Stimulated activated CD4-positive, alpha-beta T cell treated with anti-CD3 and anti-CD28 coated beads, Interleukin-2, amount 100 ng/mL, for 48 hours (primary cell): ENCODE measurements around the gene UGT3A2.
"Not testable (repeated sequence)": the region's sequence is repeated elsewhere in the genome, so short reads cannot be mapped to it uniquely, and the experiment has no call there.

Experiments
- DNase-seq, 2 donors: peaks; one replicate each; pipeline ENCODE4 v3.0.0-alpha.2; 2020

The UGT3A2 gene

DNA sequence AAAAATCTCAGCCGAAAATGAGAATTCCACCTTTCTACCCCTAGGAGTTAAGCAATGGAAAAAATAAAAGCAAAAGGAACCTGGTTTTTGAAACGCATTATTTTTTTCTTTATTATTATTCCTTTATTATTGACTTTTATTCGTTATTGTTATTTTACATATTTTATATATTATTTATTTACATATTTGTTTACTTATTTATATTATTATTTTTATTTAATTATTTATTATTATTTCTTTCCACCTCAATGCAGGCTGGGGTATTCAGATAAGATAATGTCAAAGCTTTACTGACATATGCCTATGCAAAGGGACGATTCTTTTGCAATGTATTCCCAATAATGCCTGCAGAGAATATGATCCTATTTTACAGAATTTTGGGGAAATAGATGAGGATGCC, 16.7 kb downstream of the UGT3A2 start:
- no peak for DNase-seq

DNA sequence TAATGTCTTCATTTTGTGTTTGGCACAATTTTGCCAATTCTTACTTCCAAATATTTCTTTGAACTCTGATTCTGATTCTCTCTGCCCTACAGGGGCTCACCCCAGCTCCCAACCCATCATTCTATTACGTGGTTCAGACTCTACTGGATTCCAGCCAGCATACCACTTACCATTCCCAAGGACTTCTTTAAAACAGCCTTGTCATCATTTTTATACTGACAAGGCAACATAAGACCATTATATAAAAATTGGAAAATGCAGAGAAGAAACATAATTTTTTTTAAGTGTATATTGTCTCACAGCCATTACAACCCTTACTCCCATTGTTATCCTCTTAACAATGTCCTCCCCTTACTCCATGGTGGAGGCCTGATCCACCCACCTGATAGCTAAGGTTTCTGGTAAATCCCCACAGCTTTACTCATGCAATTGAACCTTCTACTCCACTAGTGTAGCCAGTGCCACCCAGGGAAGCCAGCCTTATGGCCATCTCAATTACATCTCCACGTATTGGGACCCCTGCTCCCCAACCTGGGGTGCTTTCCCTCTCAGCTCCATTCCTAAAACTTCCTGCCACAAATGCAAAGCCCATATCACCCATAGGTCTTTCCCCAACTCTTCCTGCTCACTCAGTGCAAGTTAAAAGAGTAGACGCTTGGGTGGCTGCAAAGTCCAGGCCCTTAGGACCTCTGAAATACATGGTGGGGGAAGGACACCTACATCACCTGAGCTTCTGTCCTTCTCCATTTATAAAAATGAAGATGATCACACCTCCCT, 19.1 kb downstream of the UGT3A2 start:
- no peak for DNase-seq

DNA sequence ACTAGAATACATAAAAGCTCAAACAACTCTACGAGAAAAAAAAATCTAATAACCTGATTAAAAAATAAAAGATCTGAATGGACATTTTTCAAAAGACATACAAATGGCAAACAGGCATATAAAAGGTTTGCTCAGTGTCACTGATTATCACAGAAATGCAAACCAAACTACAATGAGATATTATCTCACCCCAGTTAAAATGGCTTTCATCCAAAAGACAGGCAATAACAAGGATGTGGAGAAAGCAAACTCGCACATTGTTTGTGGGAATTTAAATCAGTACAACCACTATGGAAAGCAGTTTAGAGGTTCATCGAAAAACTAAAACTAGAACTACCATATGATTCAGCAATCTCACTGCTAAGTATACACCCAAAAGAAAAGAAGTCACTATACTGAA, 20.8 kb downstream of the UGT3A2 start:
- DNase-seq, result no peak

DNA sequence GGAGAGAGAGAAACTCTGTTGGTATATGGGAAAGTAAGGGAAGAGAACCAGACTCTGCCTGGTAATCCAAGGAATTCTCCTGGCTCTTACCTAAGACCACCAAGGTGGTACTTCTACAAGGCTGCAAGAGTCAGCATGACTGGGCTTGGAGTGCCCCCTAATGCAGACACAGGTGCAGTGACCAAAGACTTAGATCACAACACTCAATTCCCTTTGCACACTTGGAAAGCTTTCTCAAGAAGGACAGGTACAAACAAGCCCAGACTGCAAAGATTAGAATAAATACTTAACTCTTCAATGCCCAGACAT, 25.2 kb downstream of the UGT3A2 start:
- no peak for DNase-seq

DNA sequence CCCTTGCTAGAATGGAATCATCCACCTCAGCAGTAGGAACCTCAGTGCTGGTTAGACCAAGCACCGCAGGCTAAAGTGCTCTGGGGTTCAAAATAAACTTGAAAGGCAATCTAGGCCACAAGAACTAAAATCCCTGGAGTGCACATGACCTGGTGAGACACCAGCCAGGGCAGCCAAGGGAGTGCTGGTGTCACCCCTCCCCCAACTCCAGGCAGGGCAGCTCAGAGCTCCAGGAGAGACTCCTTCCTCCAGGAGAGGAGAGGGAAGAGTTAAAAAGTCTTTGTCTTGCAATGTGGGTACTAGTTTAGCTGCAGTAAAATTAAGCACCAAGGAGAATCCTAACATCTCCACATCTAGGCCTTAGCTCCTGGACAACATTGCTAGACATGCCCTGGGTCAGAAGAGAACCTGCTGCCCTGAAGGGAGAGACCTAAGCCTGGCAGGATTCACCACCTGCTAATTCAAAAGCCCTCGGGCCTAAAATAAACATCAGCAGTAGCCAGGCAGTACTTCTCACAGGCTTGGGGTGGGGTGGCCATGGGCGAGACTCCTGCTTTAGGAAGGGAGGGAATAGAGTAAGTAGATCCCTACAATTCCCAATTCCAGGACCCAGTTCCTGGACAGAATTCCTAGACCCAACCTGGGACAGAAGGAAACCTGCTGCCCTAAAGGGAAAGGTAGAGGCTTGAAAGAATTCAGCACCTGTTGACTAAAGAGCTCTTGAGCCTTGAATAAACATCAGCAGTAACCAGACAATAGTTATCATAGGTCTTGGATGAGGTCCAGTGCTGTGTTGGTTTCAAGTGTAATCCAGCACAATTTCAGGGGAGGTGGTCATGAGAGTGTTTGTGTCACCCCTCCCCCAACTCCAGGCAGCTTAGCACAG, 25.8 kb downstream of the UGT3A2 start:
- no peak for DNase-seq

DNA sequence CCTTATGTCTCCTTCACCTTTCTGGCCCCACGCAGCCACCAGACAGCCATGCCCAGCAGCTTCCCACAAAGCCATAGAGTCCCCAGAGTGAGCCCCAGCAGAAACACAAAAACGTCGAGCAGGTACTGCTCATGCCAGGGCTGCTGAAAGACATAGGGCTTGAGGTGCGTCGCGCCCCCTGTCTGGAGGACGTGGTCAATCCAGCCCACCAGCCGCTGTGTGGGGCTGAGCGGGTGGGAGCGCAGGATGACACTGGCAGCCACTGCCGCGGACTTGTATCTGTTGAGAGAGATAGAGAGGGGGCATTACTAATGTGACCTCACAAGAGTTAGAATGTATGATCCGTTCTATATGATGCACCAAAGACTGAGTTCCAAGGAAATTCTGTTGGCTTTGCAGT, 31.0 kb downstream of the UGT3A2 start:
- no peak for DNase-seq

DNA sequence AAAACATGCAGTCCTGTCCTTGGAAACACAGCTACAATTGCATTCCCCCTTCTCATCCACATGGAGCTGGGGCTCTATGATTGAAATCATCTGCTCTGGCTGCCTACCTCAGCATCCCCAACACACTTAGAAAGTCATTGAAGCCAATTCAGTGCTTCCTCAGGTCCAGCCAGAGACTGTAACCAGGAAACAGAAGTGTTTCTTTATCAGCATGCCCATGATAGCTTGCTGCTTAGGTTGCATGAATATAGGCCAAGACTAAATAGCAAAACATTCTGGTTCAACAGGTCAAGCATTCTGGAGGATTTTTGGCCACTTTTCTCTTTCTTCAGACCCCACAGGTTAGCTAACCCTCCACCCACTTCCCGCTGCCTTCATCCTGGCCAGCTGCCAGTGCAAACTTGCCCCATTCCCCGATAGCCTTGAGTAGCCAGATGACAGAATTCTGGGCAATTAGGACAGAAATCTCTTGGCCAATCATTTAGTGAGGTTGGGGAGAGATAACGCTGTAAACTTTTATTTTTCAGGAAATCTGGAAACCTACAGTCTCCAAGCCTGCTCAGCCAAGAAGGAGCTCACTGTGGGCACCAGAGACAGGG, 32.0 kb downstream of the UGT3A2 start:
- not testable (repeated sequence) for DNase-seq

DNA sequence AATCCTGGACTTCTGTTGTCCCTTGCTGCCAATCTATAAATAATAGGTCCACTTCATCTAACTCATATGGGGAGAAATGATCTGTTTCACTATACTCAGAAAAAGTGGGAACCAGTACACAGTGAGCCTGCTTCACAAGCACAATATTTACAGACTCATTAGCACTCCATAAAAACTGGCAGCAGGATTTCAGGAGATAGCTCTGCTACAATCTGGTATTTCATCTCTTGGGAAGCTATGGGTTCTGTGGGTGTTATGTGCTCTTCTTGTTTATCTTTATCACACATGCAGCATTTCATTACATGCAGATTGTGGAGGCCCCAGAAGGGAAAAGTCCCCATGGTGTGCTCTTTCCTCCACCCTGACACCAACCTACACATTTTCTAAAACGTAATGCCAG, 33.2 kb downstream of the UGT3A2 start:
- no peak for DNase-seq

DNA sequence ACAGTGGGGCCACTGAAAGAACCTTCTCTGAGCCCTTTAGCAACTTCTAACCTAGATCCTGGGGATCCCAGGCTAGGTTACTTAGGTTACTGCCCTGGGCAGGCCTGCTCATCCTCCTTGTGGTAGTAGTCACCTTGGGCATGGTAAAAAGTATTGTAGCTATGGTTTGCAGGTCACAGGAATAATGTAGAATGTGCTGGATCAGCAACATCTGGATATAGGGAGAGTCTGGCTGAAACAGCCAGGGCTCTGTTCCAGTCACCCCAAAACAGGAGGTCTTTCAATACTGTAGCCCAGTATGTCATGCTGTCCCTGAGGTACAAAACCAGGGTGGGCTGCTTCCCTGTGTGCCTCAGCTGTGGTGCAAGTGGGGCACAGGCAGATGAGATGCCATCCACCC, 33.6 kb downstream of the UGT3A2 start:
- no peak for DNase-seq

DNA sequence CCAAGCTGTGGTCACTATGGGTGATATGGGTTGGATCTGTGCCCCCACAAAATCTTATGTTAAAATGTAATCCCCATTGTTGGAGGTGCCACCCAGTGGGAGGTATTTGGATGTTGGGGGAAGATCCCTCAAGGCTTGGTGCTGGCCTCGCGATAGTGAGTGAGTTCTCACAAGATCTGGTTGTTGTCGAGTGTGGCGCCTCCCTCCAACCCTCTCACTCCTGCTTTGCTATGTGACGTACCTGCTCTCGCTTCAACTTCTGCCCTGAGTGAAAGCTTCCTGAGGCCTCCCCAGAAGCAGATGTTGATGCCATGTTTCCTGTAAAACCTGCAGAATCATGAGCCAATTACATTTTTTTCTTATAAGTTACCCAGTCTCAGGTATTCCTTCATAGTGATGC, 35.5 kb downstream of the UGT3A2 start:
- no peak for DNase-seq

DNA sequence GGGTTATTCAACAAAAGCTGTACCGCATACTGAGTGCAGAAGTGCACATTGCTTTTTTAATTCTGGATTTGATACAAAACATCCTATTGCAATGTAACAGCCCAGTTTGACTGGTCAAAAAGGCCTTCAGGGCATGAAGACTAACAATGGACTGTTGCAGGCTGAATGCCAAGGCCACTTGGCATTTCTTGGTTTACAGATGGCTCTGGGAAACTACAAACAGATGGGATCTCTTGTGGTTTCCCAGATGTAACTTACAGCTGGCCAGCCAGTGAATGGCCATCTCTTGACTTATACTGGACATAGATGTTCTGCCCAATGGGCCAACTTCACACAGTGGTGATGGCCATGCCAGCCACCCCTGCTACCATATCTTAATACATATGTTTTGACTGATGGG, 36.8 kb downstream of the UGT3A2 start:
- DNase-seq, result no peak

DNA sequence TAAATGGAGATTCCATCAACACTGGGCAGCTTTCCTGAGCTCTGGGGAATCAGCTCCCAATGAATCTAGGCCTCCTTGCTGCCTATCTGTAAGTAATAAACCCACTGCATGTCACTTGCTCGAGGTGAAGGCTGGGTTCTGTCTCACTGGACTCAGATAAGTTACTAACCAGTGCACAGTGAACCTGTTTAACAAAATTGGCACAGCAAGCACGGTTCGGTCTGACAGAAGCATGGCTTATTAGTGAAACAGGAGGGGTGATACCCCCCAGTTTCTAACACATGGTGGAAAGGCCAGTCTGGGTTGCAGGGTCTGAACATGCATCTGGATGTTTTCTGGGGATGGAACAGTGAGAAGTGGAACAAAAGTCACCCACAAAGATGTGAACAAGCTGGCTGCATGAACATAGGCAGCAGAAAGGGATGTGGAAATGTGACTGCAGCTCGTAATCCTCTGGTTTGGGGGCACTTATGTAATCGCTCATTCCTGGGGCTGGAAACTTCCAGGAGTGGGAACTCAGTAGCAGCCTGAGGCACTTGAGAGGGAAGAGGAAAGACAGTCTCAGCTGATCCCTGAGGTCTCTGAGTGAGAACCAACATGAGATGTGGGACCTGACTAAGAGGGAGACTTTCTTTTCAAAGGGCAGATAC, 37.7 kb downstream of the UGT3A2 start:
- no peak for DNase-seq

DNA sequence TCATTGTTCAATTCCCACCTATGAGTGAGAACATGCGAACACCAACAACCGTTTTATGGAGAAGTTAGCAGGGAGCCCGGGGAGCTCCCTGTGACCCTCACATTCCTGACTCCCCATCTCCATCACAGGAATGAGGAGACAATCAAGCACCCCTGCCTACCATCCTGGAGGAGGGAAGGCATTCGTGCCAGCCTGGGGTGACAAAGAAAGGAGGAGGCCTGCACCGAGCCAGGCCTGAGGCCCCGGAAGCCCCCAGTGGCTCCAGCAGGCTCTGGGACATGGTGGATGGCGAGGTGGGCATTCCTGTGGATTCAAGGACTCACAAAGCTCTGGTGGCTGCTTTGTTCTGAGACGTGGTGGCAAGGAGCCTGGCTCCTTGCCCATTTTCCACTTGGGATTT, 39.0 kb downstream of the UGT3A2 start:
- no peak for DNase-seq

DNA sequence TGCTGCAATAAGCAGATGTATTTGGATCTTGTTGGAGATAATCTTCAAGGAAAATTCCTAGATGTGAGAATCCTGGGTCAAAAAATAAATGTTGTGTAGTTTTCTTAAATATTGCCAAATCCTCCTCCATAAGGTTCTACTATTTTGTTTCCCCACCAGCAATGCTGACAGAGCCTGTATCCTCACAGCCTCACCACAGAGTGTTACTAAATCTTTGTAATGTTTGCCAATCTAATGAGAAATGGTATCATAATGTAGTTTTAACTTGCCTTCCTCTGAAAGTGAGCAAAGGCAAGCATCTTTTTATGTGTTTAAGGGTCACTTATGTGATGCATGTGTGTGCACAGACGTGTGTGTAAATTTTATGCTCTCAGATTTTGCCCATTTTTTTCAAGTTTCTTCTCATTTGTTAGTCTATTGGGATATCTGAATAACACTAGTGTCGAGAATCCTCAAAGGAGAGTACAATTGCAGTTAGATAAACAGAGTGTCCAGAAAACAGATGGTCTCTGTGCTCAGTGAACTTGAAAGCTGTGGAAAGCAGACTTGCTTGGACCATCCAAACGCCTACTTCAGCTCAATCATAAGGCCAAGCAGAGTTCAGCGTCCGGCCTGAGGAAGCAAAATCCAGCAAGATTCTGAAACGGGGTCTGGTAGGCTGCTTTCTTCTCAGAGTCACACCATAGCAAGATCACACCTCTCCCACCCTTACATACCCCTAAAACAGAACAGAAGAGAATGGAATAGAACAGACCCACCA, 39.8 kb downstream of the UGT3A2 start:
- DNase-seq, result no peak

DNA sequence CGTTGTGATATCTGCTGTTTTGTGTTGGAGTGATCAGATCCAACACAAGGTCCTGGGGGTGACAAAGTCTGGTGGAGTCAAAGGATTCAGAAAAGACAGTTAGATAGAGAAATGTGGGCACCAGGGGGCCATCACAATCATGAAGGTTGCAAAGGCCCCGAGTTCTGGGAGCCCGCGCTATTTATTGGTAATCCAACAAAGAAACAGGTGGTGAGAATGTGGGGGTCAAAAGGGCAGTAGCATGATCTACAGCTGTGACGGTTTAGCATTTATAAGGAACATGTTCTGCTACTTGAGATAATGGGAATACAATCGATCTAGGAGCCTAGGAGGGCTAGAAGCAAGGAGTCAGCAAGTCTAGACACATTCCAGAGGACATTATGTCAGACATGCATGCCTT, 44.4 kb downstream of the UGT3A2 start:
- not testable (repeated sequence) for DNase-seq

DNA sequence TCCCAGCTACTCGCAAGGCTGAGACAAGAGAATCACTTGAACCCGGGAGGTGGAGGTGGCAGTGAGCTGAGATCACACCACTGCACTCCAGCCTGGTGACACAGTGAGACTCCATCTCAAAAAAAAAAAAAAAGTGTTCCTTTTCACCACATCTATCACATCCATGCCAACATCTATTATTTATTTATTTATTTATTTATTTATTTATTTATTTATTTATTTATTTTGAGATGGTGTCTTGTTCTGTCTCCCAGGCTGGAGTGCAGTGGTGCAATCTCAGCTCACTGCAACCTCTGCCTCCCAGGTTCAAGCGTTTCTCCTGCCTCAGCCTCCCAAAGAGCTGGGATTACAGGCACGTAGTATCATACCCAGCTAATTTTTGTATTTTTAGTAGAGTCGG, 47.1 kb downstream of the UGT3A2 start:
- DNase-seq, result not testable (repeated sequence)

DNA sequence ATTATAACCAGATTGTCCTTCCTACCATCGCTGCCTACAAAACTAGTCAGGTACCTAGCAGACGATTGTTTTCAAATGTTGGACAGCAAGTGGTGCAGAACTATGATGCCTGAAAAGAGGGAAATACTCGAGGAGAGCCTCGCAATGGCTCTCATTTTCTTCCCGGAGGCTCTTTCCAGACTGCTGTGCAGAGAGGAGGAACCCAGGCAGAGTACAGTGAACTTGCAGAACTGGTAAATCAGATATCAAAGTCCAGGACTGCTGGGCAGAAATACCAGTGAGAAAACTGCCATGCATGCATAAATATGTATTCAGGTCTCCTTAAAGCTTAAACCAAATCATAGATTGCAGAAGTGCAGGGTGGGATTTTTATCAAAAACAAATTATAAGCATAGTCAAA, 49.1 kb downstream of the UGT3A2 start:
- DNase-seq, result no peak

DNA sequence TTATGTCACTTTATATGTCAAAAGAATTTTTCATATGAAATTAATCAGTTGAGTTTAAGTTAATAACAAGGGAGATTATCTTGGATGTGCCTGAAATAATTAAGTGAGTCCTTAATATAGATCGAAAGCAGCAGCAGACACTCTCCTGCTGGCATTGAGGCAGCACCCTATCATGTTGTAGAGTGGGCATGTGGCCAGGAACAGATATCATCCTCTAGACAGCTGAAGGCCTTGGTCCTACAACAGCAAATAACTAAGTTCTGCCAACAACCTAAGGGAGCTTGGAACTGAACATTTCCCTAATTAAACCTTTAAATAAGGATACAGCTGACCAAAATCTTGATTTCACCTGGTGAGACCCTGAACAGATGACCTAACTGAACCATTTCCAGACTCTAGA, 49.7 kb downstream of the UGT3A2 start:
- DNase-seq, result no peak

DNA sequence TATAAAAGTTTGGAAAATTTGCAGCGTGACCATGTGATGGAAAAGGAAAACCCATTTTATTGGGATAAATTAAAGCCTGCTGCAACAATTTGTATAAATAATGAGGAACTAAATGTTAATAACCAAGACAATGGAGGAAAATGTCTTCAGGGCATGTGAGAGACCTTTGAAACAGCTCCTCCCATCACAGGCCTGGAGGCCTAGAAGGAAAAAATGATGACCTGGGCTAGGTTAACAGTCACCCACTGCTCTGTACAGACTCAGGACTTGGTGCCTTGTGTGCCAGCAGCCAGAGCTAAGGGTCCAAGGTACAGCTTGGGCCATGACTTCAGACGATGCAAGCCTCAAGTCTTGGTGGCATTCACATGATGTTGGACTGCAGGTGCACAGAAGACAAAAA, 53.5 kb downstream of the UGT3A2 start:
- DNase-seq, result no peak

DNA sequence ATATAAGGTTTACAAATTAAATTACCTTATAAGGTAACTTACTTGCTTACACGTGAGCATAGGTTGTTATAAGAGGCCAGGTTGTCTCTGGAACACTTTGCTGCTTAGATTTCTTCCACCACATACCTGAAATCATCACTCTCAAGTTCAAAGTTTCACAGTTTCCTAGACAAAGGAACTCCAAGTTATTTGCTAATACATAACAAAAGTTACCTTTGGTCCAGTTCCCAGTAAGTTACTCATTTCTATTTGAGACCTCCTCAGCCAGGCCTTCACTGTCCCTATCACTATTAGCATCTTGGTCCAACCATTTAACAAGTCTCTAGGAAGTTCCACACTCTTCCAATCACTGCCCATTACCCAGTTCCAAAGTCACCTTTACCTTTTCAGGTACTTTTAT, 57.0 kb downstream of the UGT3A2 start:
- no peak for DNase-seq

DNA sequence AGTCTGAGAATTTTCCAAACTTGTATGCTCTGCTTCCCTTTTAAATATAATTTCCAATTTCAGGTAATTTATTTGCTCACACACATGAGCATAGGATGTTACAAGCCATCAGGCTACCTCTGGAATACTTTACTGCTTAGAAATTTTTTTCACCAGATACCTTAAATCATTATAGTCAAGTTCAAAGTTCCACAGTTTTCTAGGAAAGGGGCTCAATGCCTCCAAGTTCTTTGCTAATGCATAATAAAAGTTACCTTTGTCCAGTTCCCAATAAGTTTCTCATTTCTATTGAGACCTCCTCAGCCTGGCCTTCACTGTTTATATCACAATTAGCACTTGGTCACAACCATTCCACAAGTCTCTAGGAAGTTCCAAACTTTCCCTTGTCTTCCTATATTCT, 59.3 kb downstream of the UGT3A2 start:
- no peak for DNase-seq

DNA sequence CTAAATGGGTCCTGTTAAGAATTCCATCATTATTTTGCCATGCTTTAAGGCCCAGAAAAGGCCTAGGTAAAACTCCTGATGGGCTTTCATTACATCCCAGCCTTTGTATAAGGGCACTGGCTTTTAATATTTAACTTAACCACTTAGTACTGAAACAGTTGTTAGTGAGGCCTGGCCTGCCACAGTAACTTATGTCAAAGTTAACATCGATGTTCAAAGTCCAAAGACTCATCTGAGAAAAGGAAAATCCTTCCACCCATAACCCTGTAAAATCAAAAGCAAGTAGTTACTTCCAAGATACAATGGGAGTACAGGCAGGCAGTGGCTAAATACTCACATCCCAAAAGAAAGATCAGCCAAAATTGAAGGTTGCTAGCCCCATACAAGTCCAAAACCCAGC, 60.5 kb downstream of the UGT3A2 start:
- no peak for DNase-seq

DNA sequence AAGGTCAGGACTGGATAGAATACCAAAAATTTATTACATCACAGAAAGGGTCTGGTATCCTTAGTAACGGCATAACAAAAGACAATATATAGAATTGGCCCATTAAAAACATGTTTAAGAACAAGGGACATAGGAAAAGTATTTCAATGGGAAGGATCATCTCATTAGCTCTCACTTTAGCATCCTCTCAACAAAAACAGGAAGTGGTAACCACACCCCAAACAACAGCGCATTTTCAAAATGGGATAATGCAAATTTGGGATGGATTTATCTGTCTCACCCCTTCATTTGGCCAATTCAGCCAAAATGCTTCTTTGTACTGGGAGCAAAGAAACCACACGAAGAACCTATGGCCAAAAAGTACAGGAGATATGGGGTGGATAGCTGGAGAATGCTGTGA, 65.7 kb downstream of the UGT3A2 start:
- no peak for DNase-seq
